T-helper 9 cell (primary cell): ENCODE measurements around the gene E2F7.

Experiments
- DNase-seq: peaks from one replicate; pipeline ENCODE4 v3.0.0-alpha.2; 2020

E2F7 gene

DNA sequence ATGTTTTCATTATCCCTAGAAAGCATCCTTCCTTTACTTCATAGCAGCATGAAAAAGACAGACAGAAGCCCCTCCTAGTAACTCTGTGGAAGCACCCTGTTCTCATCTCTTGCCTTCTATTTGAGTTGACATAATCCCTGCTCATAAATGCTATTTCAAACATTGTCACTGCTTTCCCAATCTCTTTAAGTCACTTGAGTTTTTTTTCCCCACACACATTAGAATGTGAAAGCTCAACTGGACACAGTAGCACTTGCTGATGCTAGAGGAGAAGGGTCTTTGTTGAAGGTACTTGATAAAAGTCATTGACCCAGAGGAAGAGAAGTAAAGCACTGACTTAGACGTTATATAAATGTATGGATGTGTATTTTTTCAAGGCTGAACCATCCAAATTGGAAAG lies 3.0 kb downstream of the E2F7 start:
- no peak for DNase-seq

GRCh38 chr12:77060883-77061240 lies 4.5 kb downstream of the E2F7 start:
- no peak for DNase-seq

DNA sequence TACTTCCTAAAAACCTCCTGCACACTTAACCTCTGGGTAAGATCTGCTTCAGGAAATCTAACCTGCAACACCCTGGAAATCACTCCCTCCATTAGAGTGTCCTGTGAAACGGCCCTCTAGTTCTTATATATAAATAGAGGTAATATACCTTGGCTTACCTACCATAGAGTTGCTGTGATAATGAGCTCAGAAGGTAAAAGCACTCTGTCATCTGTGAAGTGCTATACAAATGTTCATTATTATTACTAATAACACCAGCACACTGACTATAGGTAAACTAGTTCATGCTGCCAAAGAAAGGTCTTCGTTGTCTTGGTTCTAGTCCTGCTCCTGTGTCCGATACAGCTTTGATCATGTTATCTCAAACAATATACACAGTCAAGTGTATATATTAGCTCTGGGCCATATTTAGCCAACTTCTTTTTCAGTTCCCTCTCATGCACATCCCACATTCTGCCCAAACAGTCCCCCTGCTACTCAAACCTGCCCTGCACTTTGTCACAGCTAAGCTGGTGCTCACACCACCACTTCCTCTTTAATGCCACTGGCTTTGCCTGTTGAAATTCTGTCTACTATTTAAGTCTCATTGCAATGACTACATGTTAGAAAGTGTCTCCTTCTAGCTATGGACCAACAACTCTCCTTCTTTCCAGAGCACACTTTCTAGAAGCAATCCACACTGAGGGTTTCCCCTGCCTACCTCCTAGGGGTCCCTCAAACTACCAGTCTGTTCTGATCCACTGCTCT lies 5.1 kb downstream of the E2F7 start:
- no peak for DNase-seq

DNA sequence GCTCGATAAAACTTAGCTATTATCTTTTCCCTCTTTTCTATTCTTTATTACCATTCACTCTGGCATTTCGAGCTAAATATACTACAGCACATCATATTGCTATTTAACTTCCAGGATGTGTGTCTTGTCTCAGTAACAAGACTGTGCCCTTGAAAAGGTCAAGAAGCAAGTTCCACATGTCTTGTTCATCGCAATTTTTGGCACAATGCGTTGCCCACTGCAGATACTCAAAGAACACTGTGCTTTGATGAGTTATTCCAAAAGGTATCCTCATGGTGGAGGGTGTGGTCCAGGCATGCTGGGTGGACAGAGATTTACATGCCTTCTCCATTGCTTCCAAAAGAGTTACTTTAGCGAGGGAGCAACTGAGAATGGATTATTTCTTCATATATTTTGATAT lies 6.6 kb downstream of the E2F7 start:
- DNase-seq = no peak

GRCh38 chr12:77054851-77055250 lies 10.5 kb downstream of the E2F7 start:
- DNase-seq = no peak

GRCh38 chr12:77053259-77053658 lies 12.1 kb downstream of the E2F7 start:
- no peak for DNase-seq

DNA sequence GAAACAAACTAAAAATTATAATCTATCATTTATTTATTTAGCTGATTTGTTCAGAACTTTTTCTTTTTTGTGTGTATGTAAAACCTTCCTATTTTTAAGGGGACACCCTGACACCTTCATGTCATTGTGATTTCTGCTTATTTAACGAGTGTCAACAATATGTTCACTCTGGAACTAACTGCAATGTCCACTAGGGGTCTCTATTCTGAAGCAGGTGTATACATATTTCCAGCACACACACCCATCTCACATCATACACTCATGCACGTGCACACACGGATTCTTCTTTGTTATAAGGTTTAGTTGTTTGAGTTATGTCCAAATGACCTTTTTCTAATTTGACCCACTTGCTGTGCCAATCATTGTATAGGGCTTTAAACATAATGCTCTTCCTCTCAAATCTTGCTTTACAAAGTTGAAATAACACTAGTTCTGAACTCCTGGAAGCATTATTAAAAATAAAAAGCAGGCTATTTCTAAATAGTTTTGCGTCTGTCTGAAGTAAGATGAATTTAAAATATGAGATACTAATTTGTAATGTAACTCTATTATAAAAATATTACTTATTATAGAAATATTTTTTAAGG lies 15.5 kb downstream of the E2F7 start:
- DNase-seq = no peak

DNA sequence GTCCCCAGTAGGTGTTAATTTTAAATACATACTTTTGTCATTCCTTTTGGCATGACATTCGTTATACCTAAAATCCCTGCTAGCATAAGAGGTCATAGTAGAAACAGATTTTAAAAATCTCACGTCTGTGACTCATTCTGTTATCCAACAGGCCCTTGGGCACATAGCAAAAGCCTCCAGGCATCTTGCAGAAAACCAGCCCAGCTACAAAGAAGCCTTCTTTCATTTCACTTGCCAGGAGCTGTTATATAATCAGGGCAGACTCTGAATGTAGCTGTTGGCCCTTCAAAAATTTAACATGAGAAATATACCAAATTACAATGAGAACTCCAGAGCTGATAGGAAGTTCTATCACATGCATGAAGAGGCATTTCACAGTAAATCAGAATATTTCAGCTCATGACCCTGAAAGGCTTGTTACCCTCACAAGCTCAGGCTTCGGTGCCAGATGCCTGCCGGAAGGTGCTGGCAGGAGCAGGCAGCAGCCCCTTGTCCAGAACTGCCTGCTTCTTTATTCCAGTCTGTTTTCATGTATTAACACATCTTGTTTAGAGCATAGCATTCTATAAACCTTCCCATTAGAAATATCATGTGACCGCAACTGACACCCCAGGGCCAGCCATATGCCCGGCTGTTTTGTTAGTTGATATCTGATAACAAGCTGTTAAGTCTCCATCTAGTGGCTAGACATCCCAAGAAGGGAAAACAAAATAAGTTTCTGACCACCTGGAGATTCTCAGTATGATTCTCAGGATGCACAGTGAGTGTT lies 17.8 kb downstream of the E2F7 start:
- no peak for DNase-seq

DNA sequence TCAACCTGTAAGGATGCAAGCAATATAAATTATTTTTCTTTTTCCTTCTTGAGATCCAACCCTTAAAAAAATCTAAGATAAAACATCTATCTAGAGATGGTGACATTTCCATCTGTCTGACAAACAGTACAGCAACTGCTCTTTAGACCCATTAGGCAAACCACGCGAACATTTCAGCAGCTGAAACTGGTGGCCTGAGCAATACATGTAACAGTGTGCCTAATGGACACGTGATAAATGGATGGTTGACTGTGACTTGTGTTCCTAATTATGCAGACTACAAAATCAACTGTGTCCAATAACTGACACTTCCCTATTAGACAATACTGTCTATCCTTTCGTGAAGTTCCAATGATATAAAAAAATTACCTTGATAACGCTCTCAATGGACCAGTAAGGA lies 18.9 kb downstream of the E2F7 start:
- DNase-seq = no peak

GRCh38 chr12:77045183-77045582 lies 20.2 kb downstream of the E2F7 start:
- no peak for DNase-seq

GRCh38 chr12:77044721-77045120 lies 20.6 kb downstream of the E2F7 start:
- DNase-seq = no peak

- DNase-seq = no peak
Measured at GRCh38 chr12:77042833-77043232, 22.5 kb downstream of the E2F7 start.

DNA sequence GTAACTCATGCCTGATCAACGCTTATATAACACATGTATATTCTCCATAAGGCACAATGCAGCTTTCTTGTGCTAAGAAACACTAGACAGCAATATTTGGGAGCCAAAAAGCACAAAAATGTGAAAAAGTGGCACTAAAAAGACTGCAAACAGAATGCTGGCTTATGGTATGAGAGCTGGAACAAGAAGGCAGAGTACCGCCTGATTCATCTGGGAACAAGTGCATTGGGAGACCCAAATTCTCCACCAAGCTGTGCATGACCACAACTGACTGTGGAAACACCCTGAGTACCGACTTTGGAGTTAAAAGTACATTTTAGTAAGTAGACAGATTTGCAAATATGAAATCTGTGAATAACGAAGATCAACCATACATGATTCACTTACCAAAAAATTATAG lies 25.1 kb downstream of the E2F7 start:
- no peak for DNase-seq

DNA sequence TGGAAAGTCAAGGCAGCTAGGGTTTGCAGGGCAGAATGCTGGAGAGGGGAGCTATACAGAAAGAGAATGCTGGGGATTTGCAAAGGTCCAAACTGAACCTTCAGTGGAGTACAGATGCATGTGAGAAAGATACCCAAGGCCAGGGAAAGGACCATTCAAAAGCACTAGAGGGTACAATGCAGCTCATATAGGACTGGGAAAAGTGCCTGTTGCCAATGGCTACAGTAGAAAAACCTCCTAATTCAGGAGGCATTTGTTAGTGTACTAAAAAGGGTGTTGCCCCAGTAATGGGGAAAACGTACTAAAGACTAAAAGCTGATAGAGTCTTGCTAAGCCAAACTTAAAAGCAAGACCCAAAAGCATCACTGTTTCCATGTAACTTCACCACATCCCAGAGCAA lies 30.1 kb downstream of the E2F7 start:
- DNase-seq = no peak

GRCh38 chr12:77033658-77034536 lies 31.5 kb downstream of the E2F7 start:
- no peak for DNase-seq

DNA sequence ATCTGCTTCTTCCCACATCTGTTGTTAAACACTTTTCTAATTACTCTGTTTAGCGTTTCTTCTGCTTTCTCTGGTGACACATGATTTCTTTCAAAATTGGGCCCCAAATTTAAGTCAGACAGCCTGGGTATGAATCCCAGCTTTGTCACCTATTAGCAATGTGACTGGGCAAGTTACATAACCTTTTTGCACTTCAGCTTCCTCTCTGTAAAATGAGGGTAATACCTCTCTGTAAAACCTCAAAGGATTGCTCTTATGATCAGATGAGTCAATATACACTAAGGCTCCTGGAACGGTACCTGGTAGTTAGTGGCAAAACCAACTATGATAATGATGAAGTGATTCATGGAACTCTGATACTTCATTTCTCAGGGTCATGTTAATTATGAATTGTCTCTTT lies 33.0 kb downstream of the E2F7 start:
- DNase-seq = no peak

DNA sequence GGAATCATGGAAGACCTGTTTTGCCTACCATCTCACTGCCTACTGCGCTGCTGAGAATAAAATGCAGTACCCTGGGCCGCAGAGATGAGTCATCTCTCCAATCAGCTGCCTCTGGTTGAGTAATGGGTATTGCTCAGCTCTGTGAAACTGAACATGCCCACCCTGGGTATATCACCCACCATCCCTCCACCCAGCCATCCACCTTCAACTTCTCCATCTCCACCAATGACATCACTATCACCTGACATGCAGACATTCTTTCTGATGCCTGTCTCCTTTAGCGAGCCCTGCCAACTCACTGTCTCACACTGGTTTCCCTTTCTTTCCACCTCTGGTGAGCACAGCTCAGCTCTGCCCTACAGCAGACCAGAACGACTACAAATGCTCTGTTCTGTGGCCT lies 33.6 kb downstream of the E2F7 start:
- DNase-seq = no peak

- no peak for DNase-seq
Measured at GRCh38 chr12:77025782-77026314, 39.5 kb downstream of the E2F7 start.

DNA sequence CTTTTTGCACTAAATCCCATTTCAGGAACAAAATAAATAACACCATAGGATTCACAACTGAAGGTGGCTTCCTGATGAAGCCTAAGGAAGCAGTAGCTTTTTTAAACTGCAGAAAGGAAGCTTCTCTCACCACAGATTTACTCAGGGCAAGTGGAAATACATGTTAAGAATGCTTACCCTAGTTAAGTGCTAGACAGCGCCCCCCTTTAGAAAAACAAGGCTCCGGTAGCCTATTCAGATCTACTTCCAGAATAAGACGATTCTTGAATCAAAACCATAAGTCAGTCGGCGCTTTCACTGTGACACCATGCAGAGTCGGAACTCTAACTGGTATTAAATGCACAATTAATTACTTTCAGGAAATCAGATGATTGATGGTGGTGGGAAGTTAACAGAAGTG lies 41.9 kb downstream of the E2F7 start:
- DNase-seq = no peak

DNA sequence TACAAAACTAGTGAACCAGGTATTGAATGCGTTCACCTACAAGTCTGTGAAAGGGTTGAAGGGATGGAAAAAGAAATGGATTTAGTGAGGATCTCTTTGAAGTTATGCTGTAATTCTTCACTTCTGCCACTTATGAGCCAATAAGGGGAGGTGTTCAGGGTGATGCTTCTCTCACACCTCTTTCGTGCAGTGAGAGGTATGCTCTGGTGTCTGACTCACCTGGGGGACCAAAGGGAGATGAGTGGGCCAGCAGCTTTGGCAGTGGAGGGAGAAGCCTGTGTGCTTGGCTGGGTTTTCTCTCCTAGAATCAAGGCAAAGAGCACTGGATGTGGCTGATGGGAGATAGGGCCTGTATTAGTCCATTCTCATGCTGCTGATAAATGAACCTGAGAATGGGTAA lies 45.4 kb downstream of the E2F7 start:
- no peak for DNase-seq

DNA sequence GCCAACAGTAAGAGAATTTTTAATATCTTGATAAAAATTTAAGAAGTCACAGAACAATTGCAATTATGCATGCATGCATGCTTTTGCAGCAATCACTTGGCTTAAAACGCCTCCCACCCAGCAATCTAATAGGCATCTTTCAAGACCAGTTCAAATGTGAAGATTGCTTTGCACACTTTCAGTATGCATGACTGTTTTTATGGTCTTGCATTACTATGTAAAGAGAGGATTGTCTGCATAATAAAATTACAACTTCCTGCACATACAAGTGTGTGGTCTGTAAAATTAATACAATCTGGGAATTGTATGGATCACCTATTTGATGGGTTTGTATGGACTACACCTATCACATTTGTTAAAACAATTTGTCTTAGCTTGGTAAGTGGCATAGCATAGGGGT lies 48.8 kb downstream of the E2F7 start:
- DNase-seq = no peak

GRCh38 chr12:77013091-77013490 lies 52.3 kb downstream of the E2F7 start:
- no peak for DNase-seq
